Immature natural killer cell (primary cell): ENCODE measurements around the gene ERMP1. TPM values are rescaled to one million over a fixed set of nuclear protein-coding genes. Genes with fewer than 3 reads are reported as not detected.

Experiments used
- DNase-seq, 3 donors: peaks; one replicate each; pipeline ENCODE4 v3.0.0; 2022; ENCODE audit warnings: mixed read lengths in 1 of 3
- H3K27ac Mint-ChIP-seq, 6 donors: one replicate each; pipeline ENCODE4 v1.8.0; 2020; ENCODE audit warnings: mixed read lengths in 6 of 6, mild to moderate bottlenecking in 5 of 6, inconsistent platforms in 4 of 6, moderate library complexity in 3 of 6
- H3K27me3 Mint-ChIP-seq, 3 donors: one replicate each; pipeline ENCODE4 v1.8.0; 2020 to 2021; ENCODE audit warnings: low read depth in 3 of 3, mild to moderate bottlenecking in 3 of 3, mixed read lengths in 3 of 3, moderate library complexity in 3 of 3, inconsistent platforms in 1 of 3
- H3K36me3 Mint-ChIP-seq, 3 donors: one replicate each; pipeline ENCODE4 v1.8.0; 2020; ENCODE audit warnings: mixed read lengths in 3 of 3, inconsistent platforms in 2 of 3, mild to moderate bottlenecking in 2 of 3
- H3K4me1 Mint-ChIP-seq, 2 donors: one replicate each; pipeline ENCODE4 v1.8.0; 2020; ENCODE audit warnings: inconsistent platforms in 2 of 2, mild to moderate bottlenecking in 2 of 2, mixed read lengths in 2 of 2, moderate library complexity in 1 of 2
- H3K4me3 Mint-ChIP-seq, 5 donors: one replicate each; pipeline ENCODE4 v1.8.0; 2020; ENCODE audit warnings: mild to moderate bottlenecking in 5 of 5, mixed read lengths in 5 of 5, inconsistent platforms in 3 of 5, moderate library complexity in 3 of 5
- H3K9me3 Mint-ChIP-seq, 6 donors: one replicate each; pipeline ENCODE4 v1.8.0; 2020; ENCODE audit warnings: mild to moderate bottlenecking in 6 of 6, mixed read lengths in 6 of 6, inconsistent platforms in 4 of 6, moderate library complexity in 3 of 6
- polyA plus RNA-seq, 3 donors: library from polyadenylated mRNA; unstranded; fragments of 300-500 nt; fragmentation: Illumina TruSeq; gene quantifications; one replicate each; pipeline ENCODE4 v1.2.3, GENCODE V29; 2021

The ERMP1 gene
- polyA plus RNA-seq, 3 donors from 2014 or later: 19.6 to 54.2 (median 31.0) TPM

GRCh38 chr9:5832071-5832537 lies 813 bp downstream of the ERMP1 start:
- peaks cover under 1 to 15% (median 4%) of the 10 kb centered on the region in 3 donors for H3K27me3 Mint-ChIP-seq
- H3K9me3 Mint-ChIP-seq: no peaks in the 10 kb centered on the region
- H3K4me3 Mint-ChIP-seq: peak overlapping the region; percentile 92 to 98 (median 94)
- peak overlapping the region; percentile 72 to 92 (median 86) for H3K27ac Mint-ChIP-seq
- DNase-seq: no peak
- H3K36me3 Mint-ChIP-seq: peaks cover under 1 to 9% (median 4%) of the 10 kb centered on the region in 3 donors
- peaks cover 45 to 66% of the 10 kb centered on the region in 2 donors for H3K4me1 Mint-ChIP-seq

DNA sequence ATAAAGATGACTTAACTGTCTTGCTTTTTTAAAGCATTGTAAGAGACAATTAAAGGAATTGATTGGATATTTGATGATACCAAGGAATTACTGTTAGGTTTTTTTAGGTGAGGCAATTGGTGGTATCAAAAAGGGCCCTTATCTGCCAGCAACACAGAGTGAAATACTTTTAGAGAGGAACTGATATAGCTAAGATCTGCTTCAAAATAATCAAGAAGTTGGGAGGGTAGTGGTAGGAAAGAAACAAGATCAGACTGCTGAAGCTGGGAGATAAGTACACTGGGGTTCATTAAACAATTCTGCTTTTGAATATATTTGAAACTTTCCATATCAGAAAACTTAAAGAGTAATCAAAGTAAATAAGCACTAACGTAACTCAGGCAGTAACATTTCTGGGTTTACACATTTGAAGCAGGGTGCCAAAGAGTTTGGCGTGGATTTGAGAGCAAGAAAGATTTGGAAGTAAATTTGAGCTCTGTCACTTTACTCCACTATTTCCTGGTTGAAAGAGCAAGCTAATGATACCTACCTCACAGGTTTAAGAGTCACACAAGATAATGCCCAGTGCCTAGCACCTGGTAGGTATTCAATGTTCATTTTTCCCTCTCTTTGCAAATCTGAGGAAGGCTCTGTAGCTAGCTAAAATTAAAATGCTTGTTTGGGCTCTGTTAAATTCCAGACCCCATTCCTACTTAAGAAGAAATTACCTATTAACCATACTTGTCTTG lies 6.9 kb downstream of the ERMP1 start:
- H3K27ac Mint-ChIP-seq: peak overlapping the region; percentile 5 to 73 (median 56)
- H3K4me1 Mint-ChIP-seq: peaks cover 41 to 80% of the 10 kb centered on the region in 2 donors
- H3K9me3 Mint-ChIP-seq: no peaks in the 10 kb centered on the region
- H3K4me3 Mint-ChIP-seq: peak overlapping the region in 2 of 5 donors; percentile 20 to 21
- peaks cover 17 to 41% (median 19%) of the 10 kb centered on the region in 3 donors for H3K36me3 Mint-ChIP-seq
- no peak for DNase-seq
- no peaks in the 10 kb centered on the region for H3K27me3 Mint-ChIP-seq

DNA sequence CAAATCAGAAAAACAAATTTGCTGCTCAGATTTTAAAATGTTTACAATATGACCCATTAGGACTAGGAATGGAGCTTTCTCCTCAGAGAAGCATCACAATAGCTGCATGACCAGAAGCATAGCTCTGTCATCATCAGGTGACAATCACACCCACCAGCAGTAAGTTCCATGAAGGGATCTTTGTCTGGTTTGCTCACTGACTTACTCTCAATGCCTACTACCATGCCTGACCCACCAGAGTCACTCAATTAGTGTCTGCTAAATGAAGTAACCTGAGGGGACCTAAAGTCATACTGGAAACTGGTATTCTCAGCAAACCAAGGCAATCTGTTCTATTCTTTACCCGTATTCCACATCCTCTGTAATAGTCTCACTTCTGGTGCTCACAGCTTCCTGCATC lies 7.7 kb downstream of the ERMP1 start:
- H3K9me3 Mint-ChIP-seq: no peaks in the 10 kb centered on the region
- H3K36me3 Mint-ChIP-seq: peaks cover 17 to 46% (median 19%) of the 10 kb centered on the region in 3 donors
- H3K27ac Mint-ChIP-seq: peak overlapping the region in 5 of 6 donors; percentile 23 to 73 (median 63)
- no peaks in the 10 kb centered on the region for H3K27me3 Mint-ChIP-seq
- H3K4me3 Mint-ChIP-seq: peak overlapping the region in 3 of 5 donors; percentile 13 to 41 (median 15)
- DNase-seq: no peak
- H3K4me1 Mint-ChIP-seq: peaks cover 33 to 80% of the 10 kb centered on the region in 2 donors

GRCh38 chr9:5820425-5820824 lies 12.5 kb downstream of the ERMP1 start:
- no peak for DNase-seq
- no peaks in the 10 kb centered on the region for H3K27me3 Mint-ChIP-seq
- H3K27ac Mint-ChIP-seq: peak overlapping the region in 2 of 6 donors; percentile 17 to 18
- H3K4me1 Mint-ChIP-seq: peaks cover 24 to 63% of the 10 kb centered on the region in 2 donors
- H3K36me3 Mint-ChIP-seq: peaks cover 20 to 49% (median 25%) of the 10 kb centered on the region in 3 donors
- H3K4me3 Mint-ChIP-seq: no peak overlapping the region
- H3K9me3 Mint-ChIP-seq: no peaks in the 10 kb centered on the region

- Mint-ChIP-seq H3K36me3 (peaks cover 17 to 43% (median 18%) of the 10 kb centered on the region in 3 donors), H3K9me3 (no peaks in the 10 kb centered on the region), H3K27me3 (no peaks in the 10 kb centered on the region), H3K4me1 (peaks cover 15 to 64% of the 10 kb centered on the region in 2 donors), H3K27ac (peak overlapping the region in 1 of 6 donors; percentile 75), H3K4me3 (no peak overlapping the region)
- DNase-seq: no peak
Measured at GRCh38 chr9:5819174-5819573, 13.7 kb downstream of the ERMP1 start.

DNA sequence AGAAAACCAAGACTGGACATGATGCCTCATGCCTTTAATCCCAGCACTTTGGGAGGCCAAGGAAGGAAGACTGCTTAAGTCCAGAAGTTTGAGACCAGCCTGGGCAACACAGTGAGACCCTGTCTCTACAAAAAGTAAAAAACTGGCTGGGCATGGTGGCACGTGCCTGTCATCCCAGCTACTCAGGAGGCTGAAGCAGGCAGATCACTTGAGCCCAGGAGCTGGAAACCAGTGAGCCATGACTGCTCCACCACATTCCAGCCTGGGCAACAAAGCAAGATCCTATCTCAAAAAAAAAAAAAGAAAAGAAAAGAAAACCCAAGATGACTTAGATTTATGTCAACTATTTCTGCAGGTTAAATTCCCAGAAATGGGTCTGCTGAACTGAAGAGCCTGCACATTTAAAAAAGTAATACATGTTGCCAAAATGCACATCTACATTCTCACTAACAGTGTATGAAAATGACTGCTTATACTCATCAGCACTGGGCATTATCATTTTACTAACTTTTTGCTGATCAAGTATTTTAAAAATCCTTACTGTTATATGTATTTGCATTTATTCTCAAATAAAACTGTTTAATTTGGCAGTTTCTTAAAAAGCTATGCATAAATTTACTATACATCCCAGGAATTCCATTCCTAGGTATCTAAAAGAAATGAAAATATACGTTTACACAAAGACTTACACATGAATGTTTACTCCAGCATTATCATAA lies 14.3 kb downstream of the ERMP1 start:
- Mint-ChIP-seq H3K27ac (peak overlapping the region in 2 of 6 donors; percentile 10 to 75), H3K4me1 (peaks cover 17 to 64% of the 10 kb centered on the region in 2 donors), H3K27me3 (no peaks in the 10 kb centered on the region), H3K9me3 (no peaks in the 10 kb centered on the region), H3K4me3 (no peak overlapping the region), H3K36me3 (peaks cover 18 to 43% (median 18%) of the 10 kb centered on the region in 3 donors)
- DNase-seq: no peak

DNA sequence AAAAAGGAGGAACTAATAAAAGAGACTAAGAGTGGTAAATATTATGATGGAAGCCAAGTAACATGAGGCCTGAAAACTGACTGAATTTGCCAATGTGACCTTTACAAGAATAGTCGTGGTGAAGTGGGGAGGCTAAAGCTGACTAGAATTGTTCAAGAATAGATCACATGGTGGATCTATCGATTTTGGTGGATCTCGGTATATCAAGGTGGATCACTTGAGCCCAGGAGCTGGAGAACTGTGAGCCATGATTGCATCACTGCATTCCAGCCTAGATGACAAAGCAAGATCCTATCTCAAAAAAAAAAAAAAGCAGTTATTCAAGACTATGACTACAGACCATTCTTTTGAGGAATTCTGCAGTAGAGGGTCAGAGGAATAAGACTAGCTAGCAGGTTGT lies 15.1 kb downstream of the ERMP1 start:
- no peaks in the 10 kb centered on the region for H3K9me3 Mint-ChIP-seq
- peaks cover 18 to 44% (median 18%) of the 10 kb centered on the region in 3 donors for H3K36me3 Mint-ChIP-seq
- peak overlapping the region in 3 of 6 donors; percentile 10 to 62 (median 44) for H3K27ac Mint-ChIP-seq
- H3K4me1 Mint-ChIP-seq: peaks cover 17 to 61% of the 10 kb centered on the region in 2 donors
- no peak for DNase-seq
- no peaks in the 10 kb centered on the region for H3K27me3 Mint-ChIP-seq
- H3K4me3 Mint-ChIP-seq: no peak overlapping the region

GRCh38 chr9:5815461-5815860 lies 17.5 kb downstream of the ERMP1 start:
- peaks cover 26 to 49% (median 35%) of the 10 kb centered on the region in 3 donors for H3K36me3 Mint-ChIP-seq
- H3K27ac Mint-ChIP-seq: peak overlapping the region in 1 of 6 donors; percentile 34
- H3K27me3 Mint-ChIP-seq: peaks cover 0 to 1% (median 0%) of the 10 kb centered on the region in 3 donors
- DNase-seq: no peak
- peaks cover 17 to 59% of the 10 kb centered on the region in 2 donors for H3K4me1 Mint-ChIP-seq
- no peak overlapping the region for H3K4me3 Mint-ChIP-seq
- no peaks in the 10 kb centered on the region for H3K9me3 Mint-ChIP-seq

GRCh38 chr9:5813824-5814223 lies 19.1 kb downstream of the ERMP1 start:
- Mint-ChIP-seq H3K4me1 (peaks cover 15 to 56% of the 10 kb centered on the region in 2 donors), H3K9me3 (no peaks in the 10 kb centered on the region), H3K27ac (peak overlapping the region in 3 of 6 donors; percentile 22 to 83 (median 30)), H3K4me3 (no peak overlapping the region), H3K36me3 (peaks cover 26 to 51% (median 44%) of the 10 kb centered on the region in 3 donors), H3K27me3 (peaks cover 0 to 1% (median 0%) of the 10 kb centered on the region in 3 donors)
- no peak for DNase-seq

- Mint-ChIP-seq H3K27me3 (peaks cover 0 to 1% (median 0%) of the 10 kb centered on the region in 3 donors), H3K36me3 (peaks cover 25 to 50% (median 44%) of the 10 kb centered on the region in 3 donors), H3K4me1 (peaks cover 12 to 63% of the 10 kb centered on the region in 2 donors), H3K27ac (no peak overlapping the region), H3K4me3 (no peak overlapping the region), H3K9me3 (no peaks in the 10 kb centered on the region)
- no peak for DNase-seq
Measured at GRCh38 chr9:5811751-5812150, 21.2 kb downstream of the ERMP1 start.

- peak overlapping the region in 3 of 6 donors; percentile 6 to 28 (median 24) for H3K27ac Mint-ChIP-seq
Measured at GRCh38 chr9:5805478-5805877, 27.4 kb downstream of the ERMP1 start.

GRCh38 chr9:5801739-5802113 lies 31.2 kb downstream of the ERMP1 start:
- Mint-ChIP-seq H3K9me3 (no peaks in the 10 kb centered on the region), H3K27ac (peak overlapping the region in 2 of 6 donors; percentile 35 to 72), H3K4me3 (no peak overlapping the region), H3K36me3 (peaks cover 8 to 41% (median 9%) of the 10 kb centered on the region in 3 donors), H3K27me3 (peaks cover 0 to 3% (median 0%) of the 10 kb centered on the region in 3 donors), H3K4me1 (peaks cover 6 to 40% of the 10 kb centered on the region in 2 donors)
- DNase-seq: no peak

More at GRCh38 chr9:5805478-5805877, 27.4 kb downstream of the ERMP1 start:
- no peak for DNase-seq
- no peaks in the 10 kb centered on the region for H3K9me3 Mint-ChIP-seq
- peaks cover 18 to 44% (median 26%) of the 10 kb centered on the region in 3 donors for H3K36me3 Mint-ChIP-seq
- peaks cover 12 to 52% of the 10 kb centered on the region in 2 donors for H3K4me1 Mint-ChIP-seq
- no peak overlapping the region for H3K4me3 Mint-ChIP-seq
- peaks cover 0 to 1% (median 0%) of the 10 kb centered on the region in 3 donors for H3K27me3 Mint-ChIP-seq

- no peak for DNase-seq
- peaks cover 6 to 46% of the 10 kb centered on the region in 2 donors for H3K4me1 Mint-ChIP-seq
- peak overlapping the region in 4 of 6 donors; percentile 32 to 72 (median 45) for H3K27ac Mint-ChIP-seq
- no peak overlapping the region for H3K4me3 Mint-ChIP-seq
- no peaks in the 10 kb centered on the region for H3K9me3 Mint-ChIP-seq
- H3K36me3 Mint-ChIP-seq: peaks cover 12 to 44% (median 14%) of the 10 kb centered on the region in 3 donors
- H3K27me3 Mint-ChIP-seq: peaks cover 0 to 3% (median 0%) of the 10 kb centered on the region in 3 donors
Measured at GRCh38 chr9:5800969-5801738, 31.8 kb downstream of the ERMP1 start.
